ENCODE results near the gene RNF111.
"Not testable (repeated sequence)": the region's sequence is repeated elsewhere in the genome, so short reads cannot be mapped to it uniquely, and the experiment has no call there.

RNF111 gene

GRCh38 chr15:58987491-58988005 is at the start of gene RNF111:
RNF111 (plus strand) TSS chr15:58987663; CDS start chr15:59030823, 43,160 bp downstream.
- peak; percentile 68 for DNase-seq

- no peak for DNase-seq
Observed at GRCh38 chr15:58947179-58947578, 40.3 kb upstream of the RNF111 start.

GRCh38 chr15:58951388-58952007 is 36.0 kb upstream of the RNF111 start:
- no peak for DNase-seq

- no peak for DNase-seq
Observed at GRCh38 chr15:58952751-58953150, 34.7 kb upstream of the RNF111 start.

GRCh38 chr15:58957101-58957973 is 30.1 kb upstream of the RNF111 start:
- DNase-seq: peak; percentile 11

GRCh38 chr15:58958811-58959210 is 28.7 kb upstream of the RNF111 start:
- DNase-seq: no peak

GRCh38 chr15:58962136-58962535 is 25.3 kb upstream of the RNF111 start:
- no peak for DNase-seq

GRCh38 chr15:58962662-58963565 is 24.5 kb upstream of the RNF111 start:
- no peak for DNase-seq

GRCh38 chr15:58966698-58967097 is 20.8 kb upstream of the RNF111 start:
- no peak for DNase-seq

- no peak for DNase-seq
Observed at GRCh38 chr15:58967479-58967878, 20.0 kb upstream of the RNF111 start.

GRCh38 chr15:58977887-58978286 is 9.6 kb upstream of the RNF111 start:
- no peak for DNase-seq

- no peak for DNase-seq
Observed at GRCh38 chr15:58980351-58980939, 7.0 kb upstream of the RNF111 start.

- DNase-seq: no peak
Observed at GRCh38 chr15:58981808-58982475, 5.5 kb upstream of the RNF111 start.

GRCh38 chr15:58983261-58983660 is 4.2 kb upstream of the RNF111 start:
- no peak for DNase-seq

GRCh38 chr15:58985443-58985842 is 2.0 kb upstream of the RNF111 start:
- no peak for DNase-seq

GRCh38 chr15:58987036-58987435 is 427 bp upstream of the RNF111 start:
- DNase-seq: no peak

GRCh38 chr15:58988006-58988785 is 733 bp downstream of the RNF111 start:
- DNase-seq: no peak

GRCh38 chr15:58992181-58992580 is 4.7 kb downstream of the RNF111 start:
- no peak for DNase-seq

GRCh38 chr15:58994906-58995453 is 7.5 kb downstream of the RNF111 start:
- DNase-seq: no peak

GRCh38 chr15:58999694-59000093 is 12.2 kb downstream of the RNF111 start:
- DNase-seq: no peak

- DNase-seq: not testable (repeated sequence)
Observed at GRCh38 chr15:59000251-59000650, 12.8 kb downstream of the RNF111 start.

Data from NCI-H187 treated with DMSO at 0.1 percent for 48 hours (cell line).